Activated CD4-positive, alpha-beta T cell treated with anti-CD3 and anti-CD28 coated beads, Interleukin-2, amount 50 U/mL, for 4 hours (primary cell): Measurements from ENCODE around the gene PYGO1.
"Not testable (repeated sequence)": the region's sequence is repeated elsewhere in the genome, so short reads cannot be mapped to it uniquely, and the experiment has no call there.

Experiments
- DNase-seq, 2 experiments: peaks; one replicate each; pipeline ENCODE4 v3.0.0-alpha.2; 2020

PYGO1 gene, protein sequence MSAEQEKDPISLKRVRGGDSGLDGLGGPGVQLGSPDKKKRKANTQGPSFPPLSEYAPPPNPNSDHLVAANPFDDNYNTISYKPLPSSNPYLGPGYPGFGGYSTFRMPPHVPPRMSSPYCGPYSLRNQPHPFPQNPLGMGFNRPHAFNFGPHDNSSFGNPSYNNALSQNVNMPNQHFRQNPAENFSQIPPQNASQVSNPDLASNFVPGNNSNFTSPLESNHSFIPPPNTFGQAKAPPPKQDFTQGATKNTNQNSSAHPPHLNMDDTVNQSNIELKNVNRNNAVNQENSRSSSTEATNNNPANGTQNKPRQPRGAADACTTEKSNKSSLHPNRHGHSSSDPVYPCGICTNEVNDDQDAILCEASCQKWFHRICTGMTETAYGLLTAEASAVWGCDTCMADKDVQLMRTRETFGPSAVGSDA

DNA sequence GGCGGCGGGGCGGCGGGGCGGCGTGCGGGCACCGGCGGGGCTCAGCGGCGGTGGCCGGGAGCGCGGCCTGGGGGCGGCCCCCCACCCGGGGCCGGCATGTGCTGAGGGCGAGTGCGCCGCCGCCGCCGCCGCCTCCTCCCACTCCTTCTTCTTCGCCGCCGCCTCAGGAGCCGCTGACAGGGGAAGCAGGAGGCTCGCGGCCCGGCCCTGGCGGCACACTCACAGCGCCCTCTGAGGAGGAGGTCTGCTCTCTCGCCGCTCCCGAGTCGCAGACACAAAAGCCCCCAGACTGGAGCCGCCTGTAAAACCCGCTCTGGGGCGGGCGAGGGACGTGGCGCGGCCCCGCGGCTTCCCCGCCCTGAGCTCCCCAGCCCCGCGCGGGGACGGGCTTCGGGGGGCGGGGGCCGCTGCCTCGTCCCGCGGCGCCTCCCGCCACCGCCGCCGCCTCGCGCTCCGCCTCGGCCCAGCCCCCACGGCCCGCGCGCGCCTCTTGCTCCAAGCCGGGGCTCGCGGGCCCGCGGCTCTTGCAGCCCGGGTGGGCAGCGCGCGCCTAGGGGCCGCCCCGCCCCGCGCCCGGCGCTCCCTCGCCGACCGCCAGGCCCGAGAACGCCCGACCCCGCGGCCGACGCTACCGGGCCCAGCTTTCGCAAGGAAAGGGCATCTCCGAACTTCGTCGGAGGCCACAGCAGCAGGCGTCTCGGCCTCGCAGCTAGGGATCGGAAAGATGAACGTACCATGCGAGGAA lies at the start of gene PYGO1:
TSS of gene PYGO1 (minus strand) at position 276 of the 745 bp plus-strand sequence. CDS start 462 bp downstream, outside the sequence.
- peak; percentile 7 to 19 for DNase-seq

DNA sequence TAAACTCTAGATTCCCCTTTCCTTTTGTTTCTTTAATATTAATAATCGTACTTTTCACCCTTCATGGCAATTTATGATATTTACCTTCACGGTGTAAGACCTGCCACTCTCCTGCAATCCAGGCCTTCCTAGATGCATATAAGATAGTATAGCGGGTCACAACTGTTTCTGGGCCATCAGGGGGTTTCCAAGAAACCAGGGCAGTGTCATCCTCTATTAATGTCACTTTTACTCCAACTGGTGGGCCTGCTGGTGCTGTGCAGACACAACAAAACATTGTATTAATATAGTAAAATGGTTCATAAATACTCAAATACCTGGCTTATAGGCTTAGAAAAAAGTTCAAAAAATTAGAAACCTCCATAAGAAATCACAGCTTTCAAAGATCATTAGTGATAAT lies 48.9 kb upstream of the PYGO1 start:
- DNase-seq, result no peak

DNA sequence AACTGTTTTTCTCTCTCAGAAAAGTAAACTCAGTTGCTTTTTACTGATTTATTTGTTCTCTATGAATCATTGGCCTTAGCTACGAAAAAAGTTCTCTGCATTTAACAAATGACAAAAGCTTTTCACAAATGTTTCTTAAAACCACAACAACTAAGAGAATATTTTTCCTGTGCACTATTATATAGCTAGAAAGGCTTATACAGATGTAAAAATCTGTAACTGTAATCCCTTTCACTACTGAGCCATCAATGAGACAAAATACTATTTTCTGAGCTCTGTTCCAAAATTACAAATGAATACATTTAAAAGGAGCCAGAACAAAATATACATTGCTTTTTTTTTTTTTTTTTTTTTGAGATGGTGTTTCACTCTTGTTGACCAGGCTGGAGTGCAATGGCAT lies 45.6 kb upstream of the PYGO1 start:
- no peak for DNase-seq

DNA sequence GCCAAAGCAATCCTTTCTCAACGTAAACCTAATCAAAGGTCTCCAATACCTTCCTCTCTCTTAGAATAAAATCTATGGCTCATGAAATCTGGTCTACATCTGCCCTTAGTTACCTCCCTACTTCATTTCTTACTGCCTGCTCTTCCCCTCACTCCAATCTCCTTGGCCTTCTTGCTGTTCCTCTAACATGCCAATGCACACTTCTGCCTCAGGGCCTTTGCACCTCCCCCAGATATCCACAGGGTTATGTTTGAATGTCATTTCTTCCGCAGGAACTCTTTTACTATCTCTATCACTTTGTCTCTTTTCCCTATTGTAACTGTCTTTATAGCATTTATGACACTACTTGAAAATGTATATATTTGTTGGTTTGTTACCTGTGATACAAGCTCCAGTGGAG lies 44.3 kb upstream of the PYGO1 start:
- no peak for DNase-seq

DNA sequence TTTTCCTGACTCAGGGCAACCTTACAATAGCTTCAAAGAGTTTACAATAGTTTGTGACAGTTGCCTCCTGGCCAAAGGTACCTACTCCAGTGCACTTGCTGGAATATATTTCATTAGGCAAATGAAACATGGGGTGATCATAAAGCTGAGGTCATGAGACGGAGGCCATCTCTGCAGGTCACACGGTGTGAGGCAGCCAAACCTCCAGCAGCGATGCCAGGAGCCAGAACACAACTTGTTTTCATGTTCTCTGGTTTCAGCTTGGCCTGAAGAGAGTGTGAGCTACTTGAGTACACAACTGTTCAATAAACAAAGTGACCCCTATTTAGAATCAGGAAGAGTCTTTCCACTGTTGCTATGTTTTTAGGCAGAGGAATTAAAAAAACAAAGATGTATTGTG lies 42.7 kb upstream of the PYGO1 start:
- DNase-seq, result no peak

DNA sequence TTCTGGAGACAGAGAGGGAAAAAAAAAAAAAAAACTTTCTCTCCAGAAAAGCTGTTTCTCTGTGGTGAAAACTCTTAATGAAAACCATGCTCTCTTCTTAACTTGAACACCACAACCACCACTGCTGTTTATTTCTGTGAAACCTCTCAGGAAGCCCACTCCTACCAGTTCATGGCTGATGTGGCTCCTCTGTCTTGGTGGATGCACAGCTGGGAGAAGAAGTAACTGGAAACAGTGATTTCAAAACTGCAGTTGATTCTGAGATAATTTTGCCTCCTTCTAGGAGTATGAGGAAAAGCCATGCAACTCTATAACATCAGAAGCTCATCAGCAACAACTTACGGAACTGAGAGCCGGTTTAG lies 40.2 kb upstream of the PYGO1 start:
- DNase-seq, result no peak

DNA sequence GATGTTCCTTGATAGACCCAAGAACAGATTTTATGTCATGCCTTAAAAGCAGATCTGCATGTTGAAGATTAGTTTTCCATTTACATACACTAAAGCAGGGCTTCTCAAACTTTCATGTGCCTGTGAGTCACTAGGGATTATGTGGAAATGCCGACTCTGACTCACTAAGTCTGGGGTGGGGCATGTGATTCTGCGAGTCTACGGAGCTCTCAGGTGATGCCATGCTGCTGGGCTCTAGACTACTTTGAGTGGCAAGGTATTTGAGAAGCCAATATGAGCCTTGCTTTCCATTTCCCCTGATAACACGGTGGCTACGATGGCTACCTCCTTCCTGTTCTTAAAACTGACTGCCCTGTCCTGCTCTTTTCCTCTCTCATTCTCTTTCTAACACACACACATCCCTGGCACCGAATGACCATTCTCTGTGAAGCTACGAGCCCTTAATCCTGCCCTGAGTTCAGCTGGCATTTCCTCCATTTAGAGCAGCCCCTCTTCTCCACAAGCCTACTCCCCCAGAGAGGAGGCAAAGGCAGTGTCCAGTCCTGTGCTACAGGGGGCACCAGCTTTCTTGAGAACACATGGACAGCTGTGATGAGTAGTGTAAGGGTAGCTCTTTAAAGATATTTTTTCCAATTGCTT lies 39.7 kb upstream of the PYGO1 start:
- DNase-seq, result no peak

DNA sequence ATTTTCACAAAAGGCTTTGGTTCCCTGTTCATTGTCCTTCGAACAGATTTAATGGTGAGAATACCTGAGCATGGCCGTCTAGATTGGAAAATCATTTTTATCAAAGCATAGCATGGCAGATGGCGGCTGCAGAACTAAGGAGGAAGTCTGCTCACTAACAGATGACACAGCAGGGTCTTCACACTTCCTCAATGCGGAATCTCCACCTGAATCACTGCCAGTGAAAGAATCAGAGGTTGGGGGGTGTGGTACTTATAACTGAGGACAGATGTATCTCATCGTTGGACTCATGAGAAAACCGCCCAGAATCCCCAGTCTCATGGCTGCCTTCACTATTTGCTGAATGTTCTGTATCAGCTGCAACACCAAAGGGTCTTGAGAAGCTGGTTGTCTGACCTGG lies 31.6 kb upstream of the PYGO1 start:
- no peak for DNase-seq

DNA sequence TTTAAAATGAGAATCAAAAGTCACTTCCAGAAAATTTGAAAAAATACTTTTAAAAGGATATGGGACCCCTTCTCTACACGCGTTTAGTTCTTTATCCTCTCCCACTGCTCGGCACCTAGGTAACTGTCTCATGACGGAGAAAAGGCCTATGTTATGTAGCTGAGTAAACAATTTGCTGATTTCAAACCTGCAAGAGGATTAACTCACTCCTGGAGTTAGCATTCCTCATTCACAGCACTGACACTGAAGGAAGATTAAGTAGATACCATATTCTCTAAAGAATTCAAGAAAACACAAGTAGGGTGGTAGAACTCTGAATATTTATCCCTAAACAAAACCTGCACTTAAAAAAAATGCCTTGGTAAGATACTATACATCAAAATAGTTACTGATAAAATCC lies 30.2 kb upstream of the PYGO1 start:
- DNase-seq, result no peak

DNA sequence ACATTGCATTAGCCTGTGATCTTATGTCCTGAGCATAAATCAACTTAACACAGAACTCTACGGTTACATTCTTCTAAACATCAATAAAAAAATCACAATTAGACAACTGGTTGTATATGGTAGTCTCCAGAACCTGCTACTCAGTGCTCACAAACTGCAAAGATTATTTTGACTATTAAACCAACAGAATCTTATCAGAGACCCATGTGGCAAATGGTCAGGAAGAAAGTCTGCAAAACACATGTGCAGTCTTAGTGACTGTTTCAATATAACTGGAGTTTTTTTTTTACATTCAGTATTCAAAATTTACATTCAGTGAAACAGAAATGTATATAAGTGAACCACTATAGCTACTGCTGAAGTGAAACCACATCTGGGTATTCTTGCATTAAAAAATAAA lies 27.3 kb upstream of the PYGO1 start:
- no peak for DNase-seq

DNA sequence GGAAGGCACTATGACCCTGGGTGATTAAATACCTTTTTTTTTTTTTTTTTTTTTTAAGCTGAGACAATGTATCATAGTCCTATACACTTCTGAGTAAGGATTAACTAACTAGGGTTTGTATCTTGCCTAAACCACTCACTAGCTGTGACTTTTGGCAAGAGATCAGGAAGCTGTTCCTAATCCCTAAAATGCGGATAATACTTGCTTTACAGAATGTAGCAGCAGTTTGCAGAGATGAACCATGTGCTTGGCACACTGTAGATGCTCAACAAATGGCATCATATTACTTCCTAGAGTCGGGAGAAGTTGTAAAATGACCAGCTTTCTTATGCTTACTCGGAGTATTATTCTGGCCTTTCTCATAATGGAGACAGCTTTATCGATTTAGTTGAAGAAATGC lies 25.6 kb upstream of the PYGO1 start:
- DNase-seq, result no peak

DNA sequence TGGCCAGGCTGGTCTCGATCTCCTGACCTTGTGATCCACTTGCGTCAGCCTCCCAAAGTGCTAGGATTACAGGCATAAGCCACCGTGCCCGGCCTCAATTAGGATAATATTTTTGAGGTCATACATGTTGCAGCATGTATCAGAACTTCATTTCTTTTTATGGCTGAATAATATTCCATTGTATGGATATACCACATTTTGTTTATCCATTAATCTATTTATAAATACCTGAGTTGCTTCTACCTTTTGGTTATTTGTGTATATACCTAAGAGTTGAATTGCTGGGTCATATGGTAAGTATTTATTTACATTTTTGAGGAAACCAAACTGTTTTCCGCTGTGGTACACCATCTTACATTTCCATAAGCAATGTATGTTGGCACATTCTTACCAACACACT lies 18.1 kb upstream of the PYGO1 start:
- DNase-seq, result no peak

DNA sequence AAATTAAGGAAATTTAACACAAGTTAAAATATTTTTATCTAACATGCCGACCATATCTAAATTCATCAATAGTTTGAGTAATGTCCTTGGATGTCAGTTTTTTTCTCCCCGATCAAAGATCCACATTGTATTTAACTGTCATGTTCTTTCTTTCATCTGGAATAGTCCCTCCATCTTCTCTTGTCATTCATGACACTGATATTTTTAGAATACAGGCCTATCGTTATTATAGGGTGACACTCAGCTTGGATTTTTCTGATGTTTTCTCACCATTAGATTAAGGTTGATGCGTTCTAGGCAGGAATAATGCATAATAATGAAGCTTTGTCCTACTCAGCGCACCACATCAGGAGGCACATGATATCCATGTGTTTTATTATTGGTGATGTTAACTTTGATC lies 13.2 kb upstream of the PYGO1 start:
- DNase-seq, result no peak

DNA sequence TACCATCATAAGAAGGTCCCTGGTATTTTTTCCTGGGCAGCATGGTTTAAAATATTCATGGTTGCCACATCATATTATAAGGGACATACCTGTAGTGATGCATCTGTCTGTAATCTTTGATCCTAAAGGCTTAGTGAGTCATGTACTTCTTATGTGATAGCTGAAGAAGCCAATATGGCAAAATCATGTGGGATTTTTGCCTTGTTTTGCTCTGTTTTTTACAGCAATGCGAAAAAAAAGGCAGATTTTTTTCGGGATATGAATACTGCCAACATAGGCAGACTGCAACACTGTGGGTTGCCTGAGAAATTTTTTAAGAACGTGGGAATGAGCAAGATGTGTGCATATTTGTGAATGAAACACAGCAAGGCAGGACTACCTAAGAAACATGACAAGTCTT lies 11.3 kb upstream of the PYGO1 start:
- DNase-seq, result no peak

DNA sequence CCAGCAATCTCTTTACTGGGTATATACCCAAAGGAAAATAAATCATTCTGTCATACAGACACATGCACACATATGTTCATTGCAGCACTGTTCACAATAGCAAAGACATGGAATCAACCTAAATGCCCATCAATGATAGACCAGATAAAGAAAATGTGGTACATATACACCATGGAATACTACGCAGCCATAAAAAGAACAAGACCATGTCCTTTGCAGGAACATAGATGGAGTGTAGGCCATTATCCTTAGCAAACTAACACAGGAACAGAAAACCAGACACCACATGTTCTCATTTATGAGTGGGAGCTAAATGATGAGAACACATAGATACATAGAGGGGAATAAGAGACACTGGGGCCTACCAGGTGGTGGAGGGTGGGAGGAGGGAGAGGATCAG lies 4.9 kb upstream of the PYGO1 start:
- DNase-seq, result not testable (repeated sequence)

DNA sequence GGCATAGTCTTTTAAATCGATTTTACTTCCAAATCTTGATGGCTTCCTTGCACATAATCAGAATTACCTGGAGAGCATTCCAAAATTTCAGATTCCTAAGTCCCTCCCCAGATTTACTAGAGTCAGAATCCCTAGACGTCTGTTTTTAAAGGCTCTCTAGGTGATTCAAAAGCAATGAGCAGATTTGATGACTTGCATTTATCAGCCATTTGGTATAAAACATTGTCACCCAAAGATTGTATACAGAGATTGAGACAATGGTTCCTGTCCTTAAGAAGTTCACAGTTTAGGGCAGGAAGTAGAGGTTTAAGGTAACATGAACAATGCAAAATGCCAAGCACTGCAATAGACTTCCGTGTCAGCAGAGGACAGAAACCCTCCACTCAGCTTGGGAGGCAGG lies 2.6 kb upstream of the PYGO1 start:
- no peak for DNase-seq

DNA sequence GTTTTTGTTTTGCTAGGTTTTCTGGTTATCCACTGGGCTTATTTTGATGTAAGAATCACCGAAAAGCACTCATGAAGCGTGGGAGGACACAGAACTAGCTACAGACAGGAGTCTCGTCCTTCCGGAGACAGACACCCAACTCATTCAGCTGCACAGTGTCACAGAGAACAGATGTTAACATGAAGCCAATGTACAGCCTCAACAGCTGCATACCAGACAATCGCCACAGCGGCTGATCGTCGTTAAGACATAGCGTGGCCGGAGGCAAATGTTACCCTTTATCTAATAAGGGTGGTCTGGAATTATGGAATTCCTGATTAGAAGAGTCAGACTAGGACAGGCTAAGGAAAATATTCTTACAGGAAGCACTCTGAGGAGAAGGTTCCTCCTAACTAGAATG lies 1.1 kb upstream of the PYGO1 start:
- DNase-seq, result no peak

DNA sequence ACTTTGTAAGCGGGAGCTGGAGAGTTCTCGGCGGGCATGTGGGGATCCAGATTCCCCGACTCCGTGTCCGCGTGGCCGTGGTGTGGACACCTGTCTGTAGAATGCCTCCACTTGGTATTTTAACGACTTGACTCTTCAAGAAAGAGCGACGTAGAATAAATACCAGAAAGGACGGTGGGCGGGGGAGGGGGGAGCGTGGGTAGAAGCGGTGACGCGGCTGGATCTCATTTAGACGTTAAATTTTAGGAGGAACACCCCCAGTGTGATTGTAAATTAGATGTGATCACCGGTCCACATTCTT lies 620 bp upstream of the PYGO1 start:
- no peak for DNase-seq

DNA sequence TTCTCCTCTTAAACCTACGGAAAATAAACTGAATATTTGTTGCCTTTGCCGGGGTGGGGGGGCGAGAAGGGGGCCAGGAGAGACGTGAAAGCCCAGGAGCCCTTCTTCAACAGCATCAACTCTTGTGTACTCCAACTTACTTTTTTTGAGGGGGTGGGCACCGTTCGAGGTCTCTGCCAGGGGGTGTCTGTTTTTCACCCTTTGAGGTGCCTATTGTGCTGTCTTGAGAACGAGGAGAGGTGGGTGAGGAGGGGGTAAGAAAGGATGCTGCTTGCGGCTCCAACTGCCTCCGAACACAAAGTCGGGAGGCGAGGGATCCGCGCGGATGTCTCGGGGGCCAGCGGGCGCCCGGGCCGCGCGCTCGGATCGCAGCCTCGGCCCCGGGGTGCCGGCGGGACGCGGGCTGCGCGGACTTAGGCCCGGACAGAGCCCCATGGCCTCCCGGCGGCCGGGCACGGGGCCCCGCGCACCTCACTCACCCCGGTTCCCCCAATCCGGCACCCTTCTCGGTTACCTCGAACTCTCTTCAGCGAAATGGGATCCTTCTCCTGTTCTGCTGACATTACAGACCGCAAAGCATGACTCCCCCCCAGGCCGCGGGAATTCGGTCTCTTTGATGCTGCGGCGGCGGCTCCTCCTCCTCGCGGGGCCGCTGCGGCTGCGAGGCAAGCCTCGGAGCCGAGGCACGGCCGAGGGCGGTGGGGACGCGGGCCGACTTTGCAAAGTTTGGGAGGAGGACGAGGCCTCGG lies 650 bp downstream of the PYGO1 start:
- peak in 1 of 2 experiments; percentile 1 for DNase-seq

DNA sequence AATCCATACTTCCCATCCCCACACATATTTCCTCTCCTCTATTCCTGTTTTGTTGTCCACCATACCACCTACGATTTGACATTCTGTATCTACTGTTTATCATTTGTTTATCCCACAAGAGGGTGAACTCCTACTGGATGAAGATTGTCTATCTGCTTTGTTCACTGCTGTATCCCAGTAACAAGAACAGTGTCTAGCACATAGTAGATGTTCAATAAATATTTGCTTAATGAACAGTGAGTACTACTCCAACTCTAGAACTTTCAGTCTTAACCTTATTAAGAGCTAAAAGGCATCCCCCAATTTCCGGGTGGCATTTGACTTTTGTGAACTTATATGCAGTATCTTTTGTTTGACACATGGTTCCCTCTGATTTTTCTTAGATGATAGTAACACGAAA lies 1.3 kb downstream of the PYGO1 start:
- DNase-seq, result no peak

DNA sequence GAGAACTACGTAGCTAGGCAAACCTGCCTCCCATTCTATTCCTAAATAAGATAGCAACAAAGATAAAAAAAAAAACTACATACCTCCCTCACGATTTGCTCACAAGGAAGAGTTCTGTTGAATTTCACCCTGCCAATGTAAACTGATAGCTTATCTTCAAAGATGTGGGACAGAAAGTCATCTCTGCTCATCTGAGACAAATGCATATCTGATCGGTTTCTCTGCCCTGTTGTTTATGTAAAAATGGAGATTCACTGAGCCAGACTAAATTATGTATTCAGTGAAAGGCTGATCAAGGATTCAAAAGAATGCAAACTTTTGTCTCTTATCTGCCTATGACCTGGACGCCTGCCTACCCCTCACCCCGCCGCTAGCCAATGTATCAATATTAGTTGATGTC lies 11.2 kb downstream of the PYGO1 start:
- no peak for DNase-seq

DNA sequence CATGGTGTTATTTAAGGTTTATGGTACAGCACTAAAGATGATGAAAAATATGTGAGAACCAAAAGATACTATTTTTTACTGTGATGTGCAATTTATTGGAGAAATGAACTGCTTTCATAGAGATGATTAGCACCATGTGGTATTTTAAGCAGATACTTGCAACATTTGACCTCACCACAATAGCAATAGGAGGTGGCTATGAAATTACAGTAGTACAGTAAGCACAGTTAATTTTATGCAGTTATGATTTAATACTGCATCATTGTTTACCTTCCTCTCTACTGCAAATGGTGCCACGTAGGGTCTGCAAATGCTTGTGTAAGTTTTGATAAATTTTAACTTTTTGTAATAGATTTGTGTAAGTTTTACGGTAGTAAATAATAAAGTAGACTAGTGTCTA lies 14.0 kb downstream of the PYGO1 start:
- DNase-seq, result no peak

DNA sequence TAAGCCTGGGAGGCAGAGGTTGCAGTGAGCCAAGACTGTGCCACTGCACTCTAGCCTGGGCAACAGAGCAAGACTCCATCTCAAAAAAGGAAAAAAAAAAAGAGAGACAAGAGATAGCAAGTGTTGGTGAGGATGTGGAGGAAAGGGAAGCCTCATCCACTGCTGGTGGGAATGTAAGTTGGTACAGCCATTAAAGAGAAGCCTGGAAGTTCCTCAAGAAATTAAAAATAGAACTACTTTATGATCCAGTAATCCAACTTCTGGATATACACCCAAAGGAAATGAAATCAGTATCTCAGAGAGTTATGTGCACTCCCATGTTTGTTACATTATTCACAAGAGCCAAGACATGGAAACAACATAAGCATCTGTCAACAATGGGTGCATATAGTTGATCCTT lies 14.9 kb downstream of the PYGO1 start:
- no peak for DNase-seq
